Stomach (tissue), 4 donors: ENCODE data around the gene SEZ6L.

Experiments
- POLR2AphosphoS5 ChIP-seq, 3 donors: sonication (generic); formaldehyde crosslinking; IDR thresholded peaks; one replicate each; pipeline ENCODE4 v1.6.1; 2016; ENCODE audit warnings: antibody characterized with exemption in 3 of 3
- TF ChIP-seq, protein P1 (sequence below), 7 experiments: fragments of 450-650 bp in 4 of 7; fragments of 200-600 bp in 3 of 7; sonication (generic) in 3 of 7; IDR thresholded peaks; one replicate each; pipeline ENCODE4 v1.5.1; 2016 to 2019; ENCODE audit warnings: antibody characterized with exemption in 7 of 7, control low read depth in 2 of 7, mild to moderate bottlenecking in 1 of 7

- TF ChIP-seq, protein P1, sequence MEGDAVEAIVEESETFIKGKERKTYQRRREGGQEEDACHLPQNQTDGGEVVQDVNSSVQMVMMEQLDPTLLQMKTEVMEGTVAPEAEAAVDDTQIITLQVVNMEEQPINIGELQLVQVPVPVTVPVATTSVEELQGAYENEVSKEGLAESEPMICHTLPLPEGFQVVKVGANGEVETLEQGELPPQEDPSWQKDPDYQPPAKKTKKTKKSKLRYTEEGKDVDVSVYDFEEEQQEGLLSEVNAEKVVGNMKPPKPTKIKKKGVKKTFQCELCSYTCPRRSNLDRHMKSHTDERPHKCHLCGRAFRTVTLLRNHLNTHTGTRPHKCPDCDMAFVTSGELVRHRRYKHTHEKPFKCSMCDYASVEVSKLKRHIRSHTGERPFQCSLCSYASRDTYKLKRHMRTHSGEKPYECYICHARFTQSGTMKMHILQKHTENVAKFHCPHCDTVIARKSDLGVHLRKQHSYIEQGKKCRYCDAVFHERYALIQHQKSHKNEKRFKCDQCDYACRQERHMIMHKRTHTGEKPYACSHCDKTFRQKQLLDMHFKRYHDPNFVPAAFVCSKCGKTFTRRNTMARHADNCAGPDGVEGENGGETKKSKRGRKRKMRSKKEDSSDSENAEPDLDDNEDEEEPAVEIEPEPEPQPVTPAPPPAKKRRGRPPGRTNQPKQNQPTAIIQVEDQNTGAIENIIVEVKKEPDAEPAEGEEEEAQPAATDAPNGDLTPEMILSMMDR (IDR thresholded peaks at IDR 0.05), result no peak
- no peak for TF ChIP-seq POLR2AphosphoS5 (IDR thresholded peaks at IDR 0.05)
Measured at GRCh38 chr22:26283330-26283729, 114.1 kb downstream of the SEZ6L start.
